ENCODE results near the gene LRP1.

- no peak for TF ChIP-seq EZH2 (IDR thresholded peaks at IDR 0.05)
- TF ChIP-seq POLR2AphosphoS5 (IDR thresholded peaks at IDR 0.05; ENCODE audit: borderline replicate concordance, low read depth, low read length), result no peak
- no peak for TF ChIP-seq FOXP2 (optimal IDR thresholded peaks at IDR 0.05; ENCODE audit: control extremely low read depth, extremely low read length, insufficient read depth)
Measured at GRCh38 chr12:57098546-57098945, 29.7 kb upstream of the LRP1 start.

Measured in SK-N-MC (cell line).